Activated CD8-positive, alpha-beta memory T cell treated with anti-CD3 and anti-CD28 coated beads for 24 hours (primary cell): ENCODE results near the gene TULP4.
"Not testable (repeated sequence)": the region's sequence is repeated elsewhere in the genome, so short reads cannot be mapped to it uniquely, and the experiment has no call there.

ENCODE experiments used
- DNase-seq: peaks from one replicate; pipeline ENCODE4 v3.0.0-alpha.2; 2020

The TULP4 gene

DNA sequence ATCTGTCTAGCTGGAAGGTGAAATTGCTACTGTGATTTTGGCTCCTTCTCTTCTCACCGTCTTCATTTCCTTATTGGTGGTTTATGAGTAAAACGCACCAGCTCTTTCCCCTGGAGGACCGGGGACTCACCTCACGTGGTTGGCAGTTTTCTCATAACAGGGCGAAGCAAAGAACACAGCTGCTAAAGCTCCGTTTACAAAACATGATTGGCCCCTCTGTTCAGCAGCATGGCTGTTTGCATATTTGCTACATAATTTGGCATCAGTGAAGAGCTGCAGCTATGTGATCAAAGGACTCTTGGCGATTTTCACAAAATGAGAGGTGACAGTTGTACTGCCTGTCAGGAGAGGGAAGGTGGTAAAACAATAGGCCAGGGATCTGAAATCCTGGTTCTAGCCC is 227.1 kb downstream of the TULP4 start:
- DNase-seq: no peak

DNA sequence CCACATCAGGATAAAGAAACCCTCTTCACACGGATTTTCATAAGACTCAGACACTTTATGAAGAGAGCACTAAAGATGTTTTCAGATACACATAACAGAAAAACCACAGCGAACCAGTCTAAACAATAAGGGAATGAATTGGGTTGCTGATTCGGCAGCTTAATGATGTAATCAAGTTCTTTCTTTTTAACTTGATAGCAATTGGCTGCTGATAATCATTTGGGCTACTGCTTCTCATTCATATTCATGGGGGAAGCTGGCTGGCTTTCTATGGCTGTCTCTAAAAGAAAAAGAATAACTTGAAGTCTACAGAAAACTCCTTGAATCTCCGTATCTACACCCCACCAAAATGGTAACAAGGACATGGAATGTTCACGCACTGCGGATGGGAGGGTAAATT is 227.6 kb downstream of the TULP4 start:
- no peak for DNase-seq

GRCh38 chr6:158543606-158544185 is 231.4 kb downstream of the TULP4 start:
- no peak for DNase-seq

GRCh38 chr6:158544428-158544827 is 232.2 kb downstream of the TULP4 start:
- no peak for DNase-seq

- no peak for DNase-seq
Measured at GRCh38 chr6:158545043-158545966, 233.0 kb downstream of the TULP4 start.

GRCh38 chr6:158548418-158549161 is 236.3 kb downstream of the TULP4 start:
- no peak for DNase-seq

DNA sequence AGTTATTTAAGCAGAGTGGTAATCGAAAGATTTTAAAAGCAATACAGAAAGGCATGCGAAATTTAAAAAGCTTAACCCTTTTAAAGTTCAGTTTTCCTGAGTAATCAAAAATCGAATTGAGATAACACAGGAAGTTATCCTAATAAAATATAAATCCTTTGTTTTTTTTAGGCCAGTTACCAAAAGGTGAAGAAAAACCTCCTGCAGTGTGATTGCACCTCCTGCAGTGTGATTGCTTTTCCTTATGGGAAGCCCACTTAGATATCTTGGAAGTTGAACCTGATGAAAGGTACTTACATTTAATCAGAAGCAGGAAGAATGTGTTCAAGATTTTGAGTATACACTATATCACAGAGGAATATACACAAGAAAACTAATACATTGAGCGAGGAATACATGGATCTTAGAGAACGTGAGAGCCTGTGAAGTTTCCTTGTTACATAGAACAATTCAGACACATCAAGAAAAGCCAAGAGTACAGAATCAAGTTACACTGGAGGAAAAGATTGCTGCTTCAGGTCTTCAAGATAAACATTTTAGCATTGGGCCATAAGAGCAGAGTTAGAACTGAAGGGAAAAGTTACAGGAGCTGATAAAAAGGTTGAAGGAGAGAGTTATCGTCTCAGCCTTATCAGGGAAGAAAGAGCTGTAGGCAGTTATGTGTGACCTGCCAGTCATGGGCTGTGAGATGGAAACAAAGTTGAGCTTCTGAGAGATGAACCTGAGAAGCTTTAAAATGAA is 240.0 kb downstream of the TULP4 start:
- DNase-seq: no peak

DNA sequence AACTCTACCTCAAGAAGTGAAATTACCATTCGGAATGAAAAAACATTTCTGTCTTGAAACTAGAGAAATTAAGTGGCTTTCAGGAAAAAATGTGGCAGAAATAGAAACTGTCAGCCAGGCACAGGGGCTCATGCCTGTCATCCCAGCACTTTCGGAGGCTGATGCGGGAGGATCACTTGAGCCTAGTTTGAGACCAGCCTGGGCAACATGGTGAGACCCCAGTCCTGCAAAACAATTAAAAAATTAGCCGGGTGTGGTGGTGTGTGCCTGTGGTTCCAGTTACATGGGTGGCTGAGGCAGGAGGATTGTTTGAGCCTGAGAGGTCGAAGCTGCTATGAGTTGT is 240.5 kb downstream of the TULP4 start:
- DNase-seq: no peak

DNA sequence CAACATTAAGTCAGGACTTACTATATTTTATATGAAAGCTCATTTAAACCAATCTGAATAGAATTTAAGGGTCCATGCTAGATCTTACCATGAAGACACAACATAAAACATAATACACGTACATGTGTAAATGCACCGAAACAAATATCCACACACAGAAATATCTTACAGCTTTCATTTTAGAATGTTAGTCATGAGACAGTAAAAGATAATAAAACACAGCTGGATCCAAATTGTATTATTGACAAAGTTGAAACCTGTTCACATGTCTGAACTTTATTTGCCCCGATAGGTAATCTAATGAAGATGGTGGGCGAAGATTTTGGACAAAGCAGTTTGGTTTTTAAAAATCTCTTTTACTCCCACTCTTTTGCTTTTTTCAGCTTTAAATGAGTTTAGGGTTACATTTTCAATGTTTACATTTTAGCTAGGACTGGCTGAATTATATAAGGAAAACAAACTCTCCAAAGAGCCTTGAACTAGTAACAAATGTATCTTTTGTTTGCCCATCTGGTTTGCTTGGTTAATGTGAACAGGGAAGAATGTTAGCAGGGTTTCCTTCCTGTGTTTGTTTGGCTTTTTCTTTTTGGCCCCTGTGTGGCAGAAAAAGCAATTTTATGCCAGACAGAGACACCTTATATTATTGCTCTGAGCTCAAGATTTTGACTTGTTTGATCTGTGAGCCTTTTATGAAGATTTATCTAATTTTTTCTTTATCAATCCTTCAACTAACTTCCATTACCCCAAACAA is 242.5 kb downstream of the TULP4 start:
- DNase-seq: no peak

DNA sequence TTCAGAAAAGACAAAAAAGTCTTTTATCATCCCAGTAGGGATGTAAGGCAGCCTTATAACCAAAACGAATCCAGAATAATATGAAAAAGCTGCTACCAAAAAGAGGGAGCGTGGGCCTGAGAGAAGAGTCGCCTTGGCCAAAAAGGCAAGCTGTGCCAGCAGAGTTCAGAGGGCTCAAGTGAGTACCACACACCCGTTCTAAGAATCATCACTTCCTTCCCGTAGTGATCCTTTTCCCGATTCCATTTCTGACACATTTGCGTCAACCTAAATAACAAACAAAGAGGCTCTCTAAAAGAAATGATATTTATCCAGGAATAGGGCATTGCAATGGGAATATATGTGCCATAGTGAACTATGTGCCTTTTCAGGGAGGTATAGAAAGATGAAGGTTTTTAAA is 243.8 kb downstream of the TULP4 start:
- no peak for DNase-seq

DNA sequence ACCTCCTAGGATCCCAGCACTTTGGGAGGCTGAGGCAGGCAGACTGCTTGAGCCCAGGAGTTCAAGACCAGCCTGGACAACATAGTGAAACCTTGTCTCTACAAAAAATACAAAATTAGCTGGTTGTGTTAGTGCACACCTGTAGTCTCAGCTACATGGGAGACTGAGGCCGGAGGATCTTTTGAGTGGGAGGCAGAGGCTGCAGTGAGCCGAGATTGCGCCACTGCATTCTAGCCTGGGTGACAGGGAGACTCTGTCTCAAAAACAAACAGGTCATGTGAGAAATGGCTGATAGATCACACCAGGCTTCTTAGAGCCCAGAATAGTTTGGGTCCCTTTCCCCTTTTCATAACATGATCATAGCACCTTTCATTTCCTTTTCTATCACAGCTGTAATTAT is 244.8 kb downstream of the TULP4 start:
- not testable (repeated sequence) for DNase-seq

DNA sequence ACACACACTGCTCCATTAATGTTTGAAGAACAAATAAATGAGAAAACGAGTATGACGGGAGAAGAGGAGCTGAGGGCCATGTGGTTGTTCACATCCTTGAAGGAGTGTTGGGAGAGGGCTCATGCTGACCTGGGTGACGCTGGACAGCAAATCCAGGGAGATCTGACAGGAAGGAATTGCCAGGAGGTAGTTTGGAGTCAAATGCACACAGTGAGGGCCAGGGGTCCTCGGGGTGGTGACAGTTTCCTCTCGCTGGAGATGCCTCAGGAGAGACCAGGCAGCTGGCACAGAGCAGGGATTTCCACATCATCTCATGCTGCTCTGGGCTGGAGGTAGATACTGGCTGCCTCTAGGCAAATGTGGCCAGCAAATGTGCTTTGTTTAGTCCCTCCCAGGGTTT is 245.7 kb downstream of the TULP4 start:
- peak; percentile 50 for DNase-seq

- peak; percentile 51 for DNase-seq
Measured at GRCh38 chr6:158558415-158559306, 246.4 kb downstream of the TULP4 start.

GRCh38 chr6:158559338-158559894 is 247.2 kb downstream of the TULP4 start:
- DNase-seq: no peak

DNA sequence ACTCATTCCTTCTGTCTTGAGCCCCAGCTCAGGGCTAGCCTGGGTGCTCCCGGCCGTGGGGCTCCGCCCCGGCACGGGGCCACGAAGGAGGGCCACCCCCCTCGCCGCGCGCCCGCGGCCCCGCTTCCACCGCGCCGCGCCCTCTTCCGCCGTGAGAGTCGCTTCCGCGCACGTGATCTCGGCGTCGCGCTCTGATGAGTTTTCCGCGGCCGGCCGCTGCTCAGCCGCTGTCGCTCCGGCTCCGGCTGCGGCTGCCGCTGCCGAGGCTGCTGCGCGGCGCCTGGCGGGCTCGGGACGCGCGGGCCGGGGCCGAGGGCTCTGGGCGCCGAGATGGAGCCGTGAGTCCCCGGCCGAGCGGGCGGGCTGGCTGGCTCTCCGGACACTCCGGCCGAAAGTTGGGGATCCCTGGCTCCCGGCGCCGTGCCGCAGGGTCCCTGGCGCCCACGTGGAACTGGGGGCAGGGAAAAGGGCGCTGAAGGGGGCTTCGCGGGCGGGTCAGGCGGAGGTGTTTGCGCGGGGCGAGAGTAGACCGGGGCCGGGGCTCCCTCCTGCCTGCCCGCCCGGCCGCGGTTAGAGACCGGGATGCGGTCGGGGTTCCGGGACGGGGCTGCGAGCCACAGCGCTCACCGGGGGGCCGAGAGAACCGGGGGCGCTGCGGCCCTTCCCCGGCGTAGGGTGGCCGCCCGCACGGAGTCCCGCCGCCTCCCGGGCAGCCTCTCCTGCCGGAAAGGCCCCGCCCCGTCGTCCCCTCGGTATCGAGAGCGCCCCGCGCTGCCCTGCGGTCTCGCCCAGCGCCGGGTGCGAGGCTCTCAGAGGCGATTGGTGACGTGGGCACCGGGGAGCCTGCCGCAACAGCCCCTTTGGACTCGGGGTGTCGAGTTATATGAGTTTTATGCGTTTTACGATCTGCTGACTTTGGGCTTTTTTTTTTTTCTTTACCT is 247.9 kb downstream of the TULP4 start, which contains the start of gene TMEM181:
TSS of gene TMEM181 (plus strand) at position 197 of the 941 bp plus-strand sequence. CDS start at position 331, 134 bp downstream.
- DNase-seq: peak; percentile 91

DNA sequence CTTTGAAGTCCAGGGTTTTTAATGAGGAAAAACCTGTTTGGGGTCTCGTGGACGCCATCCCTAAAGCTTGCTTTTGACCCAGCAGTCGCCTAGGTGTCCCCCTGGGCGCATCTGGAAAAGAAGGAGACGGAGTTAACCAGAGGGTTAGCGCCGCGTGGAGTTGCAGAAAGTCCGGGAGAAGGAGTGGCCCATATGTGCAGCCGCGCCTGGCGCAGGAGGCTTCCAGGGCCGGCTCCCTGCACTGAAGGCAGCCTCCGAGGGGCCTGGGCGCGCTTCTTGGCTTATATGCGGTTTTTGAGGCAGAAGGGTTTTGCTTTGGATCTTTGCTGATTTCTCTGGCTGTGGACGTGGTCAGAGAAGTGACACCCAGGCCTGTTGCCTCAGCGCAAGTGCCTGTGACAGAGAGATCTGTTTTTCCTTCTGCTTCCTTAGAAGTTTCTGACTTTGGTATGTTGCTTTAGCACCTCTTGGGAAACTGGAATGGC is 248.6 kb downstream of the TULP4 start:
- DNase-seq: peak; percentile 67
